Effector memory CD8-positive, alpha-beta T cell (primary cell): Measurements from ENCODE around the gene CLTB.

ENCODE experiments used
- ATAC-seq: fragments of 150-1000 bp; cut with Tn5 transposase; replicated peaks from 2 replicates; pipeline ENCODE4 v1.10.0; 2021; ENCODE audit warnings: mild to moderate bottlenecking, moderate library complexity
- DNase-seq, 3 experiments: peaks; one replicate each; pipeline ENCODE4 v3.0.0; 2021
- H3K27ac Mint-ChIP-seq, 2 donors: one replicate each; pipeline ENCODE4 v1.8.0; 2022; ENCODE audit warnings: mild to moderate bottlenecking in 2 of 2, mixed read lengths in 2 of 2, moderate library complexity in 2 of 2
- H3K27me3 Mint-ChIP-seq, 2 donors: one replicate each; pipeline ENCODE4 v1.8.0; 2022; ENCODE audit warnings: mixed read lengths in 2 of 2
- H3K36me3 Mint-ChIP-seq: one replicate; pipeline ENCODE4 v1.8.0; 2022; ENCODE audit warnings: mild to moderate bottlenecking, moderate library complexity, mixed read lengths; ENCODE audit not compliant: insufficient read depth
- H3K4me1 Mint-ChIP-seq, 2 donors: one replicate each; pipeline ENCODE4 v1.8.0; 2022; ENCODE audit warnings: low read depth in 2 of 2, mixed read lengths in 2 of 2
- H3K4me3 Mint-ChIP-seq, 2 donors: one replicate each; pipeline ENCODE4 v1.8.0; 2022; ENCODE audit warnings: mild to moderate bottlenecking in 2 of 2, mixed read lengths in 2 of 2, moderate library complexity in 2 of 2
- H3K9me3 Mint-ChIP-seq, 2 donors: one replicate each; pipeline ENCODE4 v1.8.0; 2022; ENCODE audit warnings: mixed read lengths in 2 of 2

CLTB gene

GRCh38 chr5:176379881-176380280 is 36.5 kb downstream of the CLTB start:
- H3K4me1 Mint-ChIP-seq: peaks cover 0 to 3% of the 10 kb centered on the region in 2 donors
- no peaks in the 10 kb centered on the region for H3K27me3 Mint-ChIP-seq
- ATAC-seq (no peak), DNase-seq (no peak)
- H3K36me3 Mint-ChIP-seq: peaks cover 27% of the 10 kb centered on the region
- no peak overlapping the region for H3K27ac Mint-ChIP-seq
- H3K4me3 Mint-ChIP-seq: no peak overlapping the region
- no peaks in the 10 kb centered on the region for H3K9me3 Mint-ChIP-seq

- H3K27ac Mint-ChIP-seq: no peak overlapping the region
- peaks cover 13% of the 10 kb centered on the region for H3K36me3 Mint-ChIP-seq
- DNase-seq (no peak), ATAC-seq (no peak)
- no peaks in the 10 kb centered on the region for H3K9me3 Mint-ChIP-seq
- no peaks in the 10 kb centered on the region for H3K27me3 Mint-ChIP-seq
- no peak overlapping the region for H3K4me3 Mint-ChIP-seq
- no peaks in the 10 kb centered on the region for H3K4me1 Mint-ChIP-seq
Observed at GRCh38 chr5:176373100-176373818, 43.1 kb downstream of the CLTB start.

- DNase-seq: no peak
- Mint-ChIP-seq H3K4me3 (no peak overlapping the region), H3K4me1 (no peaks in the 10 kb centered on the region), H3K9me3 (no peaks in the 10 kb centered on the region), H3K27me3 (no peaks in the 10 kb centered on the region), H3K27ac (no peak overlapping the region), H3K36me3 (peaks cover 18% of the 10 kb centered on the region)
- no peak for ATAC-seq
Observed at GRCh38 chr5:176371621-176372539, 44.5 kb downstream of the CLTB start.

GRCh38 chr5:176369934-176370711 is 46.2 kb downstream of the CLTB start:
- DNase-seq (no peak), ATAC-seq (no peak)
- Mint-ChIP-seq H3K36me3 (peaks cover 24% of the 10 kb centered on the region), H3K9me3 (no peaks in the 10 kb centered on the region), H3K4me3 (no peak overlapping the region), H3K27me3 (no peaks in the 10 kb centered on the region), H3K4me1 (peaks cover 3% of the 10 kb centered on the region in 2 donors), H3K27ac (no peak overlapping the region)

GRCh38 chr5:176368726-176369125 is 47.6 kb downstream of the CLTB start:
- ATAC-seq (no peak), DNase-seq (no peak)
- H3K4me1 Mint-ChIP-seq: peaks cover 3 to 6% of the 10 kb centered on the region in 2 donors
- no peak overlapping the region for H3K4me3 Mint-ChIP-seq
- no peak overlapping the region for H3K27ac Mint-ChIP-seq
- no peaks in the 10 kb centered on the region for H3K27me3 Mint-ChIP-seq
- no peaks in the 10 kb centered on the region for H3K9me3 Mint-ChIP-seq
- H3K36me3 Mint-ChIP-seq: peaks cover 24% of the 10 kb centered on the region

- no peaks in the 10 kb centered on the region for H3K9me3 Mint-ChIP-seq
- peak overlapping the region; percentile 78 to 83 for H3K4me3 Mint-ChIP-seq
- peaks cover 30% of the 10 kb centered on the region for H3K36me3 Mint-ChIP-seq
- no peaks in the 10 kb centered on the region for H3K27me3 Mint-ChIP-seq
- DNase-seq: no peak
- H3K27ac Mint-ChIP-seq: peak overlapping the region in 1 of 2 donors; percentile 69
- peaks cover 7 to 16% of the 10 kb centered on the region in 2 donors for H3K4me1 Mint-ChIP-seq
- ATAC-seq: no peak
Observed at GRCh38 chr5:176366232-176366894, 50.0 kb downstream of the CLTB start.

- DNase-seq (peak; percentile 17 to 22 (median 21)), ATAC-seq (peak; percentile 6)
- Mint-ChIP-seq H3K4me3 (peak within 1 kb of the TSS; percentile 78 to 83), H3K27ac (peak within 1 kb of the TSS in 1 of 2 donors; percentile 63), H3K9me3 (no peaks in the 10 kb centered on the region), H3K27me3 (no peaks in the 10 kb centered on the region), H3K36me3 (peaks cover 33% of the 10 kb centered on the region), H3K4me1 (peaks cover 7 to 17% of the 10 kb centered on the region in 2 donors)
Observed at GRCh38 chr5:176365351-176366231, 50.7 kb downstream of the CLTB start, which contains the start of gene ARL10. Gene ARL10 (plus strand): TSS chr5:176365487. CDS start chr5:176365564, 77 bp downstream.

- no peaks in the 10 kb centered on the region for H3K9me3 Mint-ChIP-seq
- peak overlapping the region; percentile 67 to 69 for H3K4me3 Mint-ChIP-seq
- DNase-seq: no peak
- H3K4me1 Mint-ChIP-seq: peaks cover 7 to 17% of the 10 kb centered on the region in 2 donors
- no peaks in the 10 kb centered on the region for H3K27me3 Mint-ChIP-seq
- H3K36me3 Mint-ChIP-seq: peaks cover 26% of the 10 kb centered on the region
- peak overlapping the region in 1 of 2 donors; percentile 63 for H3K27ac Mint-ChIP-seq
- no peak for ATAC-seq
Observed at GRCh38 chr5:176364765-176365350, 51.5 kb downstream of the CLTB start.

GRCh38 chr5:176362233-176362490 is 54.2 kb downstream of the CLTB start:
- no peak for ATAC-seq
- H3K4me3 Mint-ChIP-seq: peak overlapping the region; percentile 93 to 94
- no peaks in the 10 kb centered on the region for H3K27me3 Mint-ChIP-seq
- H3K36me3 Mint-ChIP-seq: peaks cover 43% of the 10 kb centered on the region
- DNase-seq: no peak
- H3K4me1 Mint-ChIP-seq: peaks cover 19 to 22% of the 10 kb centered on the region in 2 donors
- H3K27ac Mint-ChIP-seq: peak overlapping the region; percentile 85 to 94
- H3K9me3 Mint-ChIP-seq: no peaks in the 10 kb centered on the region

GRCh38 chr5:176361437-176362232 is 54.7 kb downstream of the CLTB start, which contains the start of gene KIAA1191:
Gene KIAA1191 (minus strand): TSS chr5:176361764. CDS start chr5:176359508, 2,256 bp downstream.
- peak; percentile 88 for ATAC-seq
- DNase-seq: peak; percentile 90 to 94 (median 92)
- Mint-ChIP-seq H3K9me3 (no peaks in the 10 kb centered on the region), H3K36me3 (peaks cover 46% of the 10 kb centered on the region), H3K27me3 (no peaks in the 10 kb centered on the region), H3K4me3 (peak within 1 kb of the TSS; percentile 93 to 94), H3K4me1 (peaks cover 22% of the 10 kb centered on the region in 2 donors), H3K27ac (peak within 1 kb of the TSS; percentile 85 to 94)

GRCh38 chr5:176360894-176361436 is 55.4 kb downstream of the CLTB start:
- H3K27me3 Mint-ChIP-seq: no peaks in the 10 kb centered on the region
- DNase-seq: peak in 1 of 3 experiments; percentile 3
- no peak for ATAC-seq
- peak overlapping the region; percentile 93 to 94 for H3K4me3 Mint-ChIP-seq
- H3K36me3 Mint-ChIP-seq: peaks cover 41% of the 10 kb centered on the region
- H3K9me3 Mint-ChIP-seq: no peaks in the 10 kb centered on the region
- peaks cover 22 to 24% of the 10 kb centered on the region in 2 donors for H3K4me1 Mint-ChIP-seq
- peak overlapping the region; percentile 85 to 94 for H3K27ac Mint-ChIP-seq
